Activated CD4-positive, alpha-beta T cell treated with anti-CD3 and anti-CD28 coated beads for 36 hours (primary cell): ENCODE data around the gene MEP1A. TPM values are rescaled to one million over a fixed set of nuclear protein-coding genes. Genes with fewer than 3 reads are reported as not detected.
"Not testable (repeated sequence)": the region's sequence is repeated elsewhere in the genome, so short reads cannot be mapped to it uniquely, and the experiment has no call there.

Experiments
- ATAC-seq: fragments of 200-7000 bp; cut with Tn5 transposase; one replicate; pipeline ENCODE4 v1.10.0; 2021; ENCODE audit warnings: mild to moderate bottlenecking, moderate library complexity
- CTCF ChIA-PET: fragments of 350-600 bp; sonication (Branson Sonifier 250); formaldehyde crosslinking; loops from one replicate; lab custom pipeline; 2021; ENCODE audit warnings: antibody characterized with exemption; lab: Charles Lee
- POLR2A ChIA-PET: fragments of 350-600 bp; sonication (Branson Sonifier 250); formaldehyde crosslinking; loops from one replicate; lab custom pipeline; 2021; ENCODE audit warnings: antibody characterized with exemption, inconsistent platforms; lab: Charles Lee
- DNase-seq: peaks from one replicate; pipeline ENCODE4 v3.0.0-alpha.2; 2020
- H3K27ac Mint-ChIP-seq: one replicate; pipeline ENCODE4 v1.8.0; 2021; ENCODE audit warnings: mixed read lengths
- H3K27me3 Mint-ChIP-seq: one replicate; pipeline ENCODE4 v1.8.0; 2021; ENCODE audit warnings: mixed read lengths
- H3K36me3 Mint-ChIP-seq: one replicate; pipeline ENCODE4 v1.8.0; 2021; ENCODE audit warnings: low read depth, mixed read lengths
- H3K4me1 Mint-ChIP-seq: one replicate; pipeline ENCODE4 v1.8.0; 2021; ENCODE audit warnings: mixed read lengths
- H3K4me3 Mint-ChIP-seq: one replicate; pipeline ENCODE4 v1.8.0; 2021; ENCODE audit warnings: mild to moderate bottlenecking, moderate library complexity, mixed read lengths
- H3K9me3 Mint-ChIP-seq: one replicate; pipeline ENCODE4 v1.8.0; 2021; ENCODE audit warnings: low read depth, mixed read lengths
- intact Hi-C, 2 experiments: fragments of 100-400 bp; cut with DNase I in 1 of 2; cut with micrococcal nuclease in 1 of 2; formaldehyde crosslinking; loops; one replicate each; pipeline versions ENCODE4 v1.14.2 to v1.15.1; 2022 to 2024; cut with DNase I, micrococcal nuclease
- total RNA-seq, 2 experiments: library from RNA; stranded (reverse); gene quantifications; one replicate each; pipeline ENCODE4 v1.2.3, GENCODE V29; 2021

Gene MEP1A
- total RNA-seq, 2 experiments from 2014 or later: not detected

DNA sequence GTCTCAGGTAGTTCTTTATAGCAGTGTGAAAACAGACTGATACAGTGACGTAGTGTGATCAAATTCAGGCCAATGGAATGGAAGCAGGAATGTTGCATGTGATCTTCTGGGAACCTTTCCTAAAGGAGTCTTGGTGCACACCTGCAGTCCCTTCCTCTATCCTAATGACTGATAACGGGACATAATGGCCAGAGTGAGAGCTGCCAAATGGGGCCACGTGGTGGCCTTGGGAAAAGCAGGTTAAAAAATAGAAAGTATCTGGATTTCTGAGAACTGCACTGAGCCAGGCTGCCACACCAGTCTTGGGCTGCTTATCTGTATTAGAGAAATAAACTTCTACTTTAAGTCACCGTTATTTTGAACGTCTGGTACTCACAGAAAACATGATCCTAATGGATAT is 51.9 kb downstream of the MEP1A start:
- Mint-ChIP-seq H3K9me3 (peaks cover 13% of the 10 kb centered on the region), H3K4me1 (peaks cover 3% of the 10 kb centered on the region), H3K27me3 (peaks cover 20% of the 10 kb centered on the region), H3K27ac (no peak overlapping the region), H3K36me3 (no peaks in the 10 kb centered on the region), H3K4me3 (no peak overlapping the region)
- POLR2A ChIA-PET: no interaction called here
- CTCF ChIA-PET: no interaction called here
- no peak for DNase-seq
- no peak for ATAC-seq
- intact Hi-C loops: no loop called here

DNA sequence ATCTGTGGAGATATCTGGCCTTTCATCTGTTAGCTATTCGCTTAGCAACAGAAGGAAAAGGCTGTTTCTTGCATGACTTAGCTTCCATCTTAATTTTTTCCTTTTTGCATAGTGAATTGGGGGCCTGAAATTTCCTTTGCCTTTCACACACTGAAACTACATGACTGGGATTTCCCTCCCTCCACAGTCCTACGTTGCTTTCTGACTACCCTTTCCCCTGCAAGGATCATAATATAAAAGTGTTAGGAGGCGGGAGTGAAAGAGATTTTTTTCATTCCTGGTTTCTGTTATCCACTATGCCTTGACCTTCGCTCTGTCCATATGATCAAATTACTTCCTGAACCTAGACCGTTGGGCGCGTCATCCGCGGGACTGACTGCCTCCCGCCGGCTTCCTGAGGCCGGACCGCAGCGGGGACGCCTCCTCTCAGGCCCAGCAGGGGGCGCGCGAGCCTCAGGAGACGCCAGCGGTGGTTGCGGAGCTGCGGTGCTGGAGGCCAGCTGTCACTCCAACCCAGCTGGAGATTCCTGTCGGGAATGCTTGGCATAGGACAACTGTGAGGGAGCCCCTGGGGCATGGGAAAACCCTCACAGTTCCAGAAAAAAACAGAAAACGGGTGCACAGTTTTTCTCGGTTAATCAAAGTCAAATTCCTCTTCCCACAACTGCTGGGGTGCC is 55.6 kb downstream of the MEP1A start:
- H3K27ac Mint-ChIP-seq: no peak overlapping the region
- H3K4me1 Mint-ChIP-seq: peaks cover 3% of the 10 kb centered on the region
- intact Hi-C loops: loop anchor here (1.0 to 2.0 kb wide), 4 partner anchors 142 to 461 kb away; no protein-coding TSS in a partner anchor
- peak; percentile 80 for ATAC-seq
- POLR2A ChIA-PET: interaction anchor here (0.7 kb wide), 1 partner anchor 461 kb away, joined by 3 read pairs; the partner anchor contains the start of gene TNFRSF21
- peak; percentile 83 for DNase-seq
- CTCF ChIA-PET: interaction anchor here (0.6 to 3.1 kb wide), 25 partner anchors 9 to 1359 kb away, joined by 3 to 14 read pairs (median 3); no protein-coding TSS in a partner anchor
- H3K4me3 Mint-ChIP-seq: peak overlapping the region; percentile 13
- H3K27me3 Mint-ChIP-seq: peaks cover 22% of the 10 kb centered on the region
- no peaks in the 10 kb centered on the region for H3K9me3 Mint-ChIP-seq
- no peaks in the 10 kb centered on the region for H3K36me3 Mint-ChIP-seq

DNA sequence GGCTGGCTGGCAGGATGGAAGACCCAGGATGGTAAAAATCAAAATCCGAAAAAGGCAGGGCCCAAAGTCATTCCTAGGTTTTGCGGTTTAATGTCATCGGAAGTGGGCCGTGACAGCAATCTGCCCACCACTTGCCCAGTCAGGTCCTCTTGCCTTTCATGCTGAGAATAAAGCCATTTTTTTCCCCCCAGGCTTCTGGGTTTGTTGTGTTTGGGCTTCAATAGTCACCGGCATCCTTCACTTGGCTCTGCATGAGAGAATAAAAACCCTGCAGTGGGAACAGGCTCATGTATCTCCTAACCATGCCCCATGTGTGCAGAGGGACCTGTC is 56.1 kb downstream of the MEP1A start:
- no peak for ATAC-seq
- peaks cover 3% of the 10 kb centered on the region for H3K4me1 Mint-ChIP-seq
- DNase-seq: no peak
- no peak overlapping the region for H3K4me3 Mint-ChIP-seq
- H3K9me3 Mint-ChIP-seq: no peaks in the 10 kb centered on the region
- H3K27ac Mint-ChIP-seq: no peak overlapping the region
- intact Hi-C loops: loop anchor here (1.0 to 2.0 kb wide), 4 partner anchors 141 to 461 kb away; no protein-coding TSS in a partner anchor
- H3K36me3 Mint-ChIP-seq: no peaks in the 10 kb centered on the region
- ChIA-PET POLR2A (interaction anchor here (0.7 kb wide), 1 partner anchor 460 kb away, joined by 3 read pairs; the partner anchor contains the start of gene TNFRSF21), CTCF (interaction anchor here (0.6 to 3.1 kb wide), 14 partner anchors 11 to 1359 kb away, joined by 3 to 14 read pairs (median 4); no protein-coding TSS in a partner anchor)
- H3K27me3 Mint-ChIP-seq: peaks cover 22% of the 10 kb centered on the region

DNA sequence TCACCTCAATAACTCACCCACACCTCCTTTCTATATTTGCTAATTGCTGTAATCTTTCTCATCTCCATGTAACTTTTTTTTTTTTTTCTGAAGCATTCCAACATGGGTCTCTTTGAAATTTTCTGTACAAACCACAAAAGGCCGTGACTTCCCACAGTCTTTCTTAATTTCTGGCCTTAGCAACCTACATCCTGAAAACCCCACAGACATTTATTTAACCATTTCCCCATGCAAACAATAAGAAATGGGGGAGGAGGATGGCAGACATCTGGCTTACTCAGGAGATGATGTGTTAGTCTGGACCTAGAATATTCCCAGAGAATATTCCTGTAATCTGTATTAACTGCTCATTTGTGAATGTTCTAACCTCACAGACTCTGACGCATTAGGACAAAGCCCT is 57.6 kb downstream of the MEP1A start:
- intact Hi-C loops: no loop called here
- DNase-seq: no peak
- H3K4me3 Mint-ChIP-seq: no peak overlapping the region
- H3K27me3 Mint-ChIP-seq: peaks cover 19% of the 10 kb centered on the region
- H3K27ac Mint-ChIP-seq: no peak overlapping the region
- ChIA-PET CTCF (no interaction called here), POLR2A (no interaction called here)
- peaks cover 3% of the 10 kb centered on the region for H3K4me1 Mint-ChIP-seq
- no peaks in the 10 kb centered on the region for H3K9me3 Mint-ChIP-seq
- ATAC-seq: no peak
- H3K36me3 Mint-ChIP-seq: no peaks in the 10 kb centered on the region

DNA sequence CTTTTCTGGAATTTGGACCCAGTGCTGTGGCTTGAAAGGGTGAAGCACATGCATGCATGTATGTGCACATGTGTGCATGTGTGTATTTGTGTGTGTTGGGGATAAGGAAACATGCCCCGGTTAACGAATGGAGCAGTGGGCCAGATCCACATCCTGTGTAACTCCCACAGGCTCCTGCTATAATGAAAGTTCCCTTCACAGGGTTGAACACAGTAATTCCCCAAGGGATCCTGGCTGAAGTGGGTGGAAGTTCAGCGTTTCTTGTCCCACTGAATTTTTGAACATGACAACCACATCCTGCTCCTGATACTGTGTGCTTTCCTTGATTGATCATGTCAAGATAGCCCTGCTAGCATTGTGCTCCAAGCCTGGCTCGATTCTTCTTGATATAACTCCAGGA is 58.4 kb downstream of the MEP1A start:
- H3K27ac Mint-ChIP-seq, H3K9me3 Mint-ChIP-seq, H3K4me3 Mint-ChIP-seq, H3K36me3 Mint-ChIP-seq, POLR2A ChIA-PET, CTCF ChIA-PET, H3K4me1 Mint-ChIP-seq, intact Hi-C loops, DNase-seq, ATAC-seq: not testable (repeated sequence)
- H3K27me3 Mint-ChIP-seq: peaks cover 19% of the 10 kb centered on the region

DNA sequence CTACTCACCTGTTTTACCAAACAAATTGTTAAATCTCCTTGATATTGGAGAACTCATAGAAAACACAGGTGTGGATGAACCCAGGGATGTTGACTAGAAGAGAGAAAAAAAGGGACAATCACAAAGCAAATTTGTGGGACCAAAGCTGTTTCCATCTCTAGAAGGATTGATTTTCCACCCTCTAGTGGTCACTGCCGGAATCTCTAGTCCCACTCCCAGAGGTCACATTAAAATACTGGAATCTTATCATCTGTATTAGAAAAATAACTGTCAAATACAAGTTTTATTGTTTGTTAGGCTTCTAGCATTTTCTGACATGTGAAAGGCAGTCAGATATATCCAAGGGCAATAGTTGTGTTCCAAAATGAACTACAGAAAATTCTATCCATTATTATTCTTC is 62.8 kb downstream of the MEP1A start:
- intact Hi-C loops, ATAC-seq, H3K4me1 Mint-ChIP-seq, H3K9me3 Mint-ChIP-seq, H3K27ac Mint-ChIP-seq, POLR2A ChIA-PET, H3K27me3 Mint-ChIP-seq, H3K36me3 Mint-ChIP-seq, H3K4me3 Mint-ChIP-seq: not testable (repeated sequence)
- peak; percentile 49 for DNase-seq
- CTCF ChIA-PET: interaction anchor here (0.7 to 2.4 kb wide), 6 partner anchors 10 to 1165 kb away, joined by 3 to 8 read pairs (median 3); no protein-coding TSS in a partner anchor

DNA sequence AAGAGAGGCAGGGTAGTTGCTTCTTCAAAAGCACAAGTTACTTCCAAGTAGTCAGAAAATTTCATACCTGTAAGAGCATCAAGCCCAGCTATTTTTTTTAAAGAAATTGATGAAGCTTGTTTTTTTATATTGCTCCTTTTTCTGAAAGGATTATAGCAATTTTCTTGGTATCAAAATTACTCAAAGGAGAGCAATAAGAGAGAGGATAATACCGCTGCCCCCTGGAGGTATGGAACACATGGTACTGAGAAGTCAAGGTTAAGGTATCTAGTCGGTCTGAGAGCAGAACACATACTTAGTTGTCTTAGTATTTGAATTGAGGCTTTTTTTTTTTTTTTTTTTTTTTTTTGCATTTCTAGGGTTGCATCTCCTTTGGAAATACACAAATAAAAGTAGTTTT is 69.2 kb downstream of the MEP1A start:
- H3K27me3 Mint-ChIP-seq: peaks cover 13% of the 10 kb centered on the region
- H3K36me3 Mint-ChIP-seq: no peaks in the 10 kb centered on the region
- no peak overlapping the region for H3K4me3 Mint-ChIP-seq
- intact Hi-C loops: loop anchor here in 1 of 2 experiments (10.0 kb wide), 1 partner anchor 438 kb away; no protein-coding TSS in a partner anchor
- ATAC-seq (no peak), DNase-seq (peak; percentile 22)
- H3K4me1 Mint-ChIP-seq: no peaks in the 10 kb centered on the region
- no peak overlapping the region for H3K27ac Mint-ChIP-seq
- no peaks in the 10 kb centered on the region for H3K9me3 Mint-ChIP-seq
- CTCF ChIA-PET: interaction anchor here (0.6 to 3.3 kb wide), 2 partner anchors 14 to 42 kb away, joined by 3 to 14 read pairs; no protein-coding TSS in a partner anchor
- POLR2A ChIA-PET: no interaction called here

DNA sequence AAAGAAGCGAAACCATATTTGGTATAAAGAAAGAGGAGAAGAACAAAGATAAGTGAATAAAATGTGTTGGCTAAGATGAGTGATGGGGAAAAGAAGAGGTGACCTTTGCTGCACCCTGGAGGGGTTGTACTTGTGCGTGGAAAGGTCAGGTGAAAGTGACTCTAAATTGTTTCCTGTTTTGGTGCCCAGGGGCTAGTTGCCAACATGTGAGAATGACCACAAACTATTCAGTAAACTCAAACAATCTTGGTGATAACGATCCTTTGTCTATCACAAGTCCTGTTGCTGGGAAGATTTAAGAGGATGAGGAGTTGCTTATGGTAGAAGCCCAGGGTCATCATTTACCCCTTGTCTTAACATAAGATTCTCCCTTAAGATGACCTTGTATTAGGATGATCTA is 70.6 kb downstream of the MEP1A start:
- CTCF ChIA-PET: interaction anchor here (0.6 kb wide), 1 partner anchor 178 kb away, joined by 4 read pairs; the partner anchor contains the start of gene ADGRF1
- no peaks in the 10 kb centered on the region for H3K4me1 Mint-ChIP-seq
- DNase-seq (no peak), ATAC-seq (no peak)
- H3K4me3 Mint-ChIP-seq: no peak overlapping the region
- H3K36me3 Mint-ChIP-seq: no peaks in the 10 kb centered on the region
- H3K27ac Mint-ChIP-seq: no peak overlapping the region
- H3K9me3 Mint-ChIP-seq: no peaks in the 10 kb centered on the region
- intact Hi-C loops: loop anchor here in 1 of 2 experiments (10.0 kb wide), 1 partner anchor 439 kb away; no protein-coding TSS in a partner anchor
- H3K27me3 Mint-ChIP-seq: peaks cover 16% of the 10 kb centered on the region
- POLR2A ChIA-PET: no interaction called here

DNA sequence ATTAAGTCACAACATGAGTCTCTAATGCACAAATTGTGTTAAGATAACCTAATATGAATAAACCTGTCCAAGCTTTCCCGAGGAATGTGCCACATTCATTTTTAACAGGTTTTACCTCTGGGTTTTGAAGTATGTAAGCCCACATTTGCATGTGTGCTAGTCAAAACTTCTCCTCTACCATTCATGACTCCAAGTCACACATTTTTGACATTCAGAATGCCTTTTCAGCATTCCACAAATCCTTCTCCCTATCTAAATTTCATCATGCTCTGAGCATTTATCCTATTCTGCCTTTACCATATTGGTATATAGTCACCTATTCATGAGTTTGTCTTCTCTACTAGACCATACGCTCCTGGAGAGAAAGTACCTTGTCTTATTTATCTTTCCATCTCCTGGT is 72.0 kb downstream of the MEP1A start:
- ATAC-seq (no peak), DNase-seq (no peak)
- intact Hi-C loops: loop anchor here in 1 of 2 experiments (10.0 kb wide), 1 partner anchor 440 kb away; no protein-coding TSS in a partner anchor
- ChIA-PET POLR2A (no interaction called here), CTCF (interaction anchor here (2.2 kb wide), 1 partner anchor 10 kb away, joined by 8 read pairs; no protein-coding TSS in a partner anchor)
- no peak overlapping the region for H3K27ac Mint-ChIP-seq
- H3K9me3 Mint-ChIP-seq: no peaks in the 10 kb centered on the region
- peaks cover 13% of the 10 kb centered on the region for H3K27me3 Mint-ChIP-seq
- H3K4me1 Mint-ChIP-seq: no peaks in the 10 kb centered on the region
- no peak overlapping the region for H3K4me3 Mint-ChIP-seq
- H3K36me3 Mint-ChIP-seq: no peaks in the 10 kb centered on the region

DNA sequence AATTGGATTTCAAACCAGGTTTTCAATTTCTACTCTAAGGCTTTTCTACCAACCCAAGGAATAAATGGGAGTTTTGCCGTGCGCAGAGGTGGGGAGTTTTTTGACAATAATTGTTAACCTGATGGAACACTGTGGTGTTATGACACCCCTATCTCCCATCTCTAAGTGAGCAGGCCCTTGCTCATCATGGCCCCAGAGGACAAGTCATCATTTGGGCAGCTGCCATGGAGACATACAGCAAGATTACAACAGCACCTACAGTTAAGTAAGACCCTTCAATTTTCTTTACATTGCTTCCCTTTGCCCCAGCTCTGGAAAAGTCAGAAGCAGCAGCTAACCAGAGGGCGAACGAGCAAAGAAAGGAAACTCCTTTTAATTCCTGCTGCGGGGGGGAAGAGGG is 74.2 kb downstream of the MEP1A start:
- Mint-ChIP-seq H3K27ac (no peak overlapping the region), H3K36me3 (no peaks in the 10 kb centered on the region), H3K4me3 (no peak overlapping the region), H3K9me3 (no peaks in the 10 kb centered on the region), H3K27me3 (peaks cover 17% of the 10 kb centered on the region), H3K4me1 (no peaks in the 10 kb centered on the region)
- ChIA-PET POLR2A (no interaction called here), CTCF (no interaction called here)
- no peak for ATAC-seq
- no peak for DNase-seq
- intact Hi-C loops: loop anchor here in 1 of 2 experiments (10.0 kb wide), 1 partner anchor 443 kb away; no protein-coding TSS in a partner anchor

DNA sequence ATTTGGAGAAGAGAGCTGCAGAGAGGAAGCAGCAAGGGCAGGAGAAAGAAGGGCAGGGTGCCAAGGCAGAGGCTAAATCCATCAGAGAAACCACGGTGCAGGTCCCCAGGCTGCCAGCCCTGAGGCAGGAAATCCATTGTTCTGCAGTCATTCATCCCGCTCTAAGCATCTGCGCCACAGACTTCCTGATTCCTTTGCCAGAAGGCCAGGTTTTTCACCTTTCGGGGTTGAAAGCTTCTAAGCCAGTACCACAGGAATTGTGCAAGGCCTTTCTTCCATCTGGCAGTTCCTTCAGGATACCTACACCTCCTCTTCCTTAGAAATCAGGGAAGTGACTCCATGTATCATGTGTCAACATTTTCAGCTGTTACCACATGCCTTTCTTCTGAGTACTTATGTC is 82.9 kb downstream of the MEP1A start:
- no peaks in the 10 kb centered on the region for H3K4me1 Mint-ChIP-seq
- no peak for DNase-seq
- no peak overlapping the region for H3K27ac Mint-ChIP-seq
- H3K4me3 Mint-ChIP-seq: no peak overlapping the region
- H3K9me3 Mint-ChIP-seq: no peaks in the 10 kb centered on the region
- no peak for ATAC-seq
- H3K36me3 Mint-ChIP-seq: no peaks in the 10 kb centered on the region
- ChIA-PET POLR2A (no interaction called here), CTCF (interaction anchor here (0.6 kb wide), 1 partner anchor 19 kb away, joined by 3 read pairs; no protein-coding TSS in a partner anchor)
- peaks cover 16% of the 10 kb centered on the region for H3K27me3 Mint-ChIP-seq
- intact Hi-C loops: no loop called here
